Loucy (cell line): ENCODE data around the gene DOCK10.

Experiments used
- CTCF ChIP-seq: fragments of 200-600 bp; sonication (generic); conservative IDR thresholded peaks from 2 replicates; pipeline ENCODE4 v1.5.1; 2014; ENCODE audit warnings: mild to moderate bottlenecking, antibody characterized with exemption, low read length
- EZH2phosphoT487 ChIP-seq: fragments of 200-600 bp; IDR thresholded peaks from 2 replicates; pipeline ENCODE4 v1.6.1; 2018; ENCODE audit warnings: antibody characterized with exemption, mild to moderate bottlenecking, moderate library complexity, borderline replicate concordance

DNA sequence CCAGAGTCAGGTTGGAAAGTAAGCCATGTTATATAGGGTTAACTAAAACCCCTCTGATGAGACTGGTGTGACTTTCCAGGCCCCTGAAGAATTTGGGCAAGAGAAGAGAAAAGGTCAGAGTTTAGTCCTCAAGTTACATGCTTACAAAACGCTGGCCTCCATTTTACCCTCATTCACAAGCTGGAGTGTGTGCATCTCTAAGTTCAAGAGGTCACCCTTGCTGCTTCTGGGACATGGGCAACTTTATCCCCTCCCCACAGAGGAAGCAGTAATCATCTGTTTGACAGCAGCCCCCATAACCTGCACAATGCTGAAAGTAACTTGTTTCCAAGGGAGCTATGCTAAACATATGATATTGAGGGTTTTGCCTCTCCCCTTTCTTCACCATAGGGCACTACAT, 240.9 kb downstream of the DOCK10 start:
- TF ChIP-seq CTCF (no peak), EZH2phosphoT487 (no peak)
